ENCODE results near the gene MESP1.

GRCh38 chr15:89760303-89761008, 9.4 kb upstream of the MESP1 start:
- TF ChIP-seq CTCF (IDR thresholded peaks at IDR 0.05; ENCODE audit: poor library complexity) (peak; percentile 93), EZH2 (IDR thresholded peaks at IDR 0.05; ENCODE audit: borderline replicate concordance) (no peak), EZH2phosphoT487 (IDR thresholded peaks at IDR 0.05; ENCODE audit: low read depth, severe bottlenecking, unreplicated experiment) (no peak)
